M059J (cell line): ENCODE measurements around the gene VPS26C. TPM values are rescaled to one million over a fixed set of nuclear protein-coding genes. Genes with fewer than 3 reads are reported as not detected.
A peak's percentile ranks its signal among the peaks of the same experiment; 100 is the strongest.
"Not testable (repeated sequence)": the region's sequence is repeated elsewhere in the genome, so short reads cannot be mapped to it uniquely, and the experiment has no call there.

Source experiments
- DNase-seq: peaks from one replicate; pipeline ENCODE4 v3.0.0-alpha.2; 2012; ENCODE audit warnings: low read depth
- total RNA-seq: library from RNA; depleted of rRNA; stranded (reverse); fragments of >200 nt; shearing (Covaris generic); gene quantifications from 2 replicates; pipeline ENCODE4 v1.2.3, GENCODE V29; 2014; rRNA removed

VPS26C gene
- total RNA-seq: 83.7 and 130 TPM in 2 replicates

DNA sequence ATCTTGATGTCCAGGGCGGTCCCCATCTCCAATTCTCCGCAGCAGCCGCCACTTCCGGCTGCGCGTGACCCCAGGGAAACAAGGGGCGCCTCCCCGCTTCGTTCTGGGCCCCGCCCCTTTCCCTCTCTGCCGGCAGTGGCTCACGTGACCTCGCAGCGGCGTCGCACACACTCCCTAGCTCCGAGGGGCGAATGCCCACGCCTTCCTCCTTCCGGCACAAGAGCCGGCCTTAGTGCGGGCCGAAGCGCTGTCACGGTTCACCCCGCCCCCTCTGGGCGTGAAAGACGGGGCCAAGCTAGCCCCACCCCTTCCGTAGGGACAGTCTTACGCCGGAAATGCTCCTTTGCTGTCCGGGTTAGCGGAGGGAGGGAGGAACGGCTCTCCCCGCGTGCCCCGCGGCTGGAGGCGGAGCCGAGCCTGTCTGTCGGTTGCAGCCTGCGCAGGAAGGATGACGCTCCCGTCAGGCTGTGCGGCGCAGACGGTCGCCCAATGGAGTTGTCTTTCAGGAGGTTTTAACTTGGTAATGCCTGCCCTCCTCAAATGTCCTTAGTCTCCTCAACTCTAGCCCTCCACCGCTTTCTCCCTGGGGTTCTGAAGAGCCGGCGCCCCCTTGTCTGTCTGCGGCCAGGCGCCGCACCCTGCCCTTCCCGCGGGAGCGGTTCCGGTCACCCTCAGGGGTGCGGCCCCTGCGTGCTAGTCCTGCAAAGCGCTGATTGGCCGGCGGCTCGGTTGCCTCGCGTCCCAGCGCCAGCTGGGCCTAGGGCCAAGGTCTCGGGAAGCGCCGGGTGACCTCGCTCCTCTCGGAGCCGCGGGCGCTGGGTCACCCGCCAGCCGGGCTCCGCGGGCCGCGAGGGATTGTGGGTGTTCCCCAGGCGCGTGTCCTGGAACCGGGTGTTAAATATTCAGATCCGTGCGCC is at the start of gene VPS26C:
Gene VPS26C, minus strand, starts transcription at position 66 of the 917 bp plus-strand sequence. Its CDS starts 40 bp downstream, at position 26.
- DNase-seq: peak; percentile 100

DNA sequence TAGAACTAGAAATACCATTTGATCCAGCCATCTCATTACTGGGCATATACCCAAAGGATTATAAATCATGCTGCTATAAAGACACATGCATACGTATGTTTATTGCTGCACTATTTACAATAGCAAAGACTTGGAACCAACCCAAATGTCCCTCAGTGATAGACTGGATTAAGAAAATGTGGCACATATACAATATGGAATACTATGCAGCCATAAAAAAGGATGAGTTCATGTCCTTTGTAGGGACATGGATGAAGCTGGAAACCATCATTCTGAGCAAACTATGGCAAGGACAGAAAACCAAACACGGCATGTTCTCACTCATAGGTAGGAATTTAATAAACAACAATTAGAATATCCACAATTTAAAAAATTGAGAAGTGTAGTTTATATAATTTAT is 48.9 kb upstream of the VPS26C start:
- not testable (repeated sequence) for DNase-seq

DNA sequence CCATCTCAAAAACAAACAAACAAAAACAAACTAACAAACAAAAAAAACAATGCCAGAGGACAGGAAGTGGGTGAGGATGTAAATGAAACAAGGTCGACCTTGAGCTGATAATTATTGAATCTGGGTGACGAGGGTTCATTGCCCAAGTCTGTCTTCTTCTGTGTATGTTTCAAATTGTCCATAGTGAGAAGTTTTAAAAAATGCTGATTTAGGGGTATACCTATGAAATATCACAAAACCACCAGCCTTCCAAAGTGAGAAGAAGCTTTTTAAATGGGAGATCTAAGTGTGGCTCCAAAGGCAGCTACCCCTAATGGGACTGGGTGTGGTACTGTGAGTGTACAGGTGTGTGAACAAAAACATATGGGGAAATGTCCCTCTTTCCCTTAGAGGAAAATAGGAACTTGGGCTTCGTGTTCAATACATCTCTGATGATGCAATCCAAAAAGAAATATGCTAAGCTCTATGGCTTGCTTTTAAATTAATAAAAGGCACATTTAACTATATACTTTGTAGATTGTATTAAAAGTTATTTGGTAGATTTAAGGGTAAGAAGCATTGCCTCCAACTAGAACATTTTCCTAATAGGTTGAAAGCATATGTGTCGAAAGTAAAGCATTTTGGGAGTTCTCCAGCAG is 33.1 kb upstream of the VPS26C start:
- DNase-seq: no peak

DNA sequence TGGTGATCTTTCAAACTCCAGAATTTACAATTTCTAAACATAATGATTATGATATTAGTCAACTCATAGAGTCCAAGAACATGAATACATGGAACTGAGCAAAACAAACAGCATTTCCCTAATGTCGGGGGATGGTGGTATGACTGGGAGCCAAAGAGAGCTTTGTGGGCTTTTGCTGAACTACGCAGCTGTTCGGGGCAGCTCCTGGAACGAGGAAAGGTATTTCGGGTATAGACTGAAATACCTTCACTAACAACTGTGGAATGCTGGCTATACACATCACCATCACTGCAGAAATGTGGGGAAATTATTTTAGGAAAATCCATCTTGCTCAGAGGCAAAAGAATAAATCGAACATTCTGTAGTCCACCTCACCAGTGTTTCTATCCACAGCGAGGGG is 30.2 kb upstream of the VPS26C start:
- DNase-seq: no peak

DNA sequence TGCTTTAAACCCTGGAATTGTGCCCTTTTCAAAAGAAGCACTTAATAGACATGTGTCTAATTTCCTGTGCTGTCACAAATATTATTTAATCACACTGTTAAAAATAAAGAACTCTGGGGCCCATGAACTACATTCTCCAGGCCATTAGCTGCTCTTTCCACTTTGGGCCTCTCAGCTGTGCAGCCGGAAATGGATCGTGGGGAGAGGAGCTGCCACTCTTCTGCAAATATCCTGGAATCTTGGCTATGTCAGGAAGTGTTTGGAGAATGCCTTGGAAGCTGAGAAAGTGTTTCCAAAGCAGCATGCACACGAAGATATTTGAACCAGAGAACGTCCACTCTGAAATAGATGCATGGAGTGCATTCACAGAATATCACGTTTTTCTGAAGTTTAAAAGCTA is 27.5 kb upstream of the VPS26C start:
- DNase-seq: no peak

DNA sequence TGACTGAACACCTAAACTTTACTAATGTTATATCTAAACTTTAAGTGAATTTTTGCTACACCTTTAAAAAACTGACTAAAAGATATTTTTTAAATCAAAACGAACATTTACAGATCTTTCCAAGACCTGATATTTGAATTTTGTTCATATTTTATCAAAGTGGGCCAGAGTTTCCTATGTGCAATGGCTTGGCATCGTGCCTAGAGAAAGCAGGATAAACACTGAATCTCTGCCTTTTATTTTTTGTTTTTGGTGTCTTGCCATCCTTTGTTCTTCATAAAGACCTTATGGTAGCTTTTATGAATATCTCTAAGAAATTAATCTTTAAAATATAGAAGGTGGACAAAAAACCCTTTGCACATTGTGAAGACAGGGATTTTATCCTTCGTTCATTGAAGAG is 25.8 kb upstream of the VPS26C start:
- peak; percentile 9 for DNase-seq

DNA sequence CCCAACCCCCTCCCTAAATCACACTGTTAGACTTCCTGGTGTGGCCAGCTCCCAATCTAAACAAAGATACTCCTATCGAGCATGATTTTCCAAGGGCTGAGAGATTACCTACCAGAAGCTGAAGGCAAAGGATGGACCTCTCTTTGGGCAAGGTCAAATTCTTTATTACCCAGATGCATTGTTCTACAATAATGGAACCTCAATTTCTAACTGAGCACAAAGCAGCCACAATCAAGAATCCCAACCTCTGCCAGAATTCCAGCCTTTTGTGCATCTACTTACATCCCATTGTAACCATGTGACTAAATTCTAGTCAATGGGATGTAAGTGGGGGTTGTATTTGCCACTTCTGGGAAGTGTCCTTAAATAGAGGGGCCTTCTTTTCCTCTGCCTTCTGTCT is 24.9 kb upstream of the VPS26C start:
- no peak for DNase-seq

DNA sequence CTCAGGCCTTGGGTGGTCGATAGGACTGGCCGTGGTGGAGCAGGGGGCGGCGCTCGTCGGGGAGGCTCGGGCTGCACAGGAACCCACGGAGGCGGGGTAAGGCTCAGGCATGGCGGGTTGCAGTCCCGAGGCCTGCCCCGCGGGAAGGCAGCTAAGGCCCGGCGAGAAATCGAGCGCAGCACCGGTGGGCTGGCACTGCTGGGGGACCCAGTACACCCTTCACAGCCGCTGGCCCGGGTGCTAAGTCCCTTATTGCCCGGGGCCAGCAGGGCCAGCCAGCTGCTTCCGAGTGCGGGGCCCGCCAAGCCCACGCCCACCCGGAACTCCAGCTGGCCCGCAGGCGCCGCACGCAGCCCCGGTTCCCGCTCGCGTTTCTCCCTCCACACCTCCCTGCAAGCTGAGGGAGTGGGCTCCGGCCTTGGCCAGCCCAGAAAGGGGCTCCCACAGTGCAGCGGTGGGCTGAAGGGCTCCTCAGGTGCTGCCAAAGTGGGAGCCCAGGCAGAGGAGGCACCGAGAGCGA is 16.1 kb upstream of the VPS26C start:
- not testable (repeated sequence) for DNase-seq

DNA sequence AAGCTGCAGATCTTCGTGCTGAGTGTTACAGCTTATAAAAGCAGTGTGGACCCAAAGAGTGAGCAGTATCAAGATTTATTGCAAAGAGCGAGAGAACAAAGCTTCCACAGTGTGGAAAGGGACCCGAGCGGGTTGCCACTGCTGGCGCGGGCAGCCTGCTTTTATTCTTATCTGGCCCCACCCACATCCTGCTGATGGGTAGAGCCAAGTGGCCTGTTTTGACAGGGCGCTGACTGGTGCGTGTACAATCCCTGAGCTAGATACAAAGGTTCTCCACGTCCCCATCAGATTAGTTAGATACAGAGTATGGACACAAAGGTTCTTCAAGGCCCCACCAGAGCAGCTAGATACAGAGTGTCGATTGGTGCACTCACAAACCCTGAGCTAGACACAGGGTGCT is 15.5 kb upstream of the VPS26C start:
- not testable (repeated sequence) for DNase-seq

DNA sequence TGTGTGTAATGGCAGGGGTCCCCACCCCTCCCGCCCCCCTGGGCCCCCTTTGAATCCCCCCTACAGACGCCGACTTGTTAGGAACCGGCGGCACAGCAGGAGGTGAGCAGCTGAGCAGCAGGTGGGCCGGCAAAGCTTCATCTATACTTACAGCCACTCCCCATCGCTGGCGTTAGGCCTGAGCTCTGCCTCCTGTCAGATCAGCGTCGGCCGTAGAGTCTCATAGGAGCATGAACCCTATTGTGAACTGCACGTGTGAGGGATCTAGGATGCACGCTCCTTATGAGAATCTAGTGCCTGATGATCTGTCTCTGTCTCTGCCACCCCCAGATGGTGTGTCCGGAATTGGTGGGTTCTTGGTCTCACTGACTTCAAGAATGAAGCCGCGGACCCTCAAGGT is 14.9 kb upstream of the VPS26C start:
- DNase-seq: no peak

DNA sequence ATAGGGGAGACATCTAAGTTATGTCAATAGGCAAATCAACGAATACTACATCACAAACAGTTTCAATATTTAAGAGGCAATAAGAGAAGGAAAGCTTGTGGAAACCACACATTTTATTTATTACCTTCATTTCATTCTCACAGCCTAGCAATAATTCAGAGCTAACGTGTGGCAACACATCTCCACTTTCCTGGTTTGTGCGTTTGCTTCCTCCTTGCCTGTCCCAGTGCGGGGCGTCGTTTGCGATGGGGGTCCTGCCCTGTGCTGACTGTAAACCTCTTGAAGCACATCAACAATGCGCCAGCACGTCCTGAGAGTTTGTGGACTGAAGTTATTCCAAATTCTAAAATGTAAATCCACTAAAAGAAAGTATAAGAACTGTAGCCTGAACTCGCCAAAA is 14.4 kb upstream of the VPS26C start:
- no peak for DNase-seq

DNA sequence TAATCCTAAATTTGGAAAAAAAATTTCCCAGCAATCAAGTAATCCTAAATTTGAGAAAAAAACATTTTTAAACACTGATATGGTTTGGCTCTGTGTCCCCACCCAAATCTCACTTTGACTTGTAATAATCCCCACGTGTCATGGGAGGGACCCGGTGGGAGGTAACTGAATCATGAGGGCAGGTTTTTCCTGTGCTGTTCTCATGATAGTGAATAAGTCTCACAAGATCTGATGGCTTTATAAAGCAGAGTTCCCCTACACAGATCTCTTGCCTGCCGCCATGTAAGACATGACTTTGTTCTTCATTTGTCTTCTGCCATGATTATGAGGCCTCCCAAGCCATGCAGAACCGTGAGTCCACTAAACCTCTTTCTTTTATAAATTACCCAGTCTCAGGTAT is 12.1 kb upstream of the VPS26C start:
- not testable (repeated sequence) for DNase-seq

DNA sequence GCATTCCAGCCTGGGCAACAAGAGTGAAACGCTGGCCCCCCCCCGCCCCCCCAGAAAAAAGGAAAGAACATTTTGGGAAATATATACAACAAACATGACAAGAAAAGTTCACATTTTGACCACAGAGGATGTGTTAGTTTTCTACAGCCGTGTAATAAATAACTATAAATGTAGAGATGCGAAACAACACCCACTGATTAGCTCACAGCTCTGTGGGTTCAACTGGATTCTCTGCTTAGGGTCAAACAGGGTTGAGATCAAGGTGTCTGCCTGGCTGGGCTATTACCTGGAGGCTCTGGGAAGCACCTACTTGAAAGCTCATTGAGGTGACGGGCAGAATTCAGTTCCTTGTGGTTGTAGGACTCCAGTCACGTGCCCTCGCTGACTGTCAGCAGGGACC is 11.1 kb upstream of the VPS26C start:
- no peak for DNase-seq

DNA sequence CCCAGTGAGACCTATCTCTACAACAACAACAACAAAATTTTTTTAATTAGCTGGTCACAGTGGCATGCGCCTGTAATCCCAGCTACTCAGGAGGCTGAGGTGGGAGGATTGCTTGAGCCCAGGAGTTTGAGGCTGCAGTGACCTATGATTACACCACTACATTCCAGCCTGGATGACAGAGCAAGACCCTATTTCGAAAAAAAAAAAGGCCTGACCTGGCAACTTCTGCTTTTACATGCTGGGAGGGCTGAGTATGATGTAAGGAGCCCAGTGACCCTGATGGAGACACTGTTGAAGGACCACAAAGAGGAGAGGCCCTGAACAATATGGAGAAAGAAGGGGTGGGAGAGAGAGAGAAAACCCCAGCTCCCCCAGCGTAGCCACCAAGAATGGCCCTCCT is 9.2 kb upstream of the VPS26C start:
- no peak for DNase-seq

DNA sequence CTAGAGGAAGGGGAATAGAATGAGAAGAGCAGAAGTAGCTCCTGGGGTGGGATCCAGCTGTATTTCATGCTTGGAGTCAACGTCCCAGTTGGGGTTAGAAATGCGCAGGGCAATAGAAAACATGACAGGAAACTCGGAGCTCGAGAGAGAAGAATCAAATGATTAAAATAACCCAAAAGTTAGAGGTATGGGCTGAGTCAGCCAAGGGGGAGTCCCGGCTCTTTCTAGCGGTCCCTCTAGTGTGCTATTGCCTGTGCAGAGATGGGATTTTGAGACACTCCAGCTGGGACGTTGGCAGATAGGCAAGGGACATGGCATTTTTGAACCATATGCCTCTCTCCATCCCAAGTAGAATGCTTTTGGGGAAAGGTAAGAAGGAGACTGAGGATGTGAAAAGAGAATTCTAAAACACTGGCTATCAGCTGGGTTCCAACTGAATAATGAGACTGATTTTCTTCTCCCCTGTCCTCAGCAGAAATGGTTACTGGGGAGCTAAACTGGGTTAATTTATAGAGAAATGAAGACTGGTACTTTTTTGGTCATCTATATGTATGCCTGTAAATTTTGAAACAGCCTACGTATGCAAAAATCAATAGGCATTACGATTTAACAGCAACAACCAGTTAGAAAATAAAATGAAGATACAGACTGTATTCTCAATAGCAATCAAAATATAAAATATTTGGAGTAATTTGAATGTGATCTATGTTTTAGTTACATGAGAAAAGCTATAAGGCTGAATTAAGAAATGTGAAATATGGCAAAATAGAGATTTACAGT is 7.0 kb upstream of the VPS26C start:
- DNase-seq: peak; percentile 11

DNA sequence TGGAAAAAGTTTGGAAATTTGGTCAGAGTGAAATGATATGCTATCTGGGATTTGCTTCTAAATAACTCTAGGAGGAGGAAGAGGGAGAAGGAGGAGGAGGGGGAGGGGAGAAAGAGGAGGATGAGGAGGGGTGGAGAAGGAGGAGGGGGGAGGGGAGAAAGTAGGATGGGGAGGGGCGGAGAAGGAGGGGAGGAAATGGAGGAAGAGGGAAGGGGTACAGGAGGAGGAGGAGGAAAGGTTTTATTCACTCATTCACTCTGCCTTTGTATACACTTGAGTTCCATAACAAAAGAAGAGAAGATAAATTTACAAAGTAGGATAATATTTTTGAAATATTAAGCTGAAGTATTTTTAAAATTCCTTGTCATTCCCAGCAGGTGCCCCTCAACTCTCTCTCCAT is 6.3 kb upstream of the VPS26C start:
- no peak for DNase-seq

DNA sequence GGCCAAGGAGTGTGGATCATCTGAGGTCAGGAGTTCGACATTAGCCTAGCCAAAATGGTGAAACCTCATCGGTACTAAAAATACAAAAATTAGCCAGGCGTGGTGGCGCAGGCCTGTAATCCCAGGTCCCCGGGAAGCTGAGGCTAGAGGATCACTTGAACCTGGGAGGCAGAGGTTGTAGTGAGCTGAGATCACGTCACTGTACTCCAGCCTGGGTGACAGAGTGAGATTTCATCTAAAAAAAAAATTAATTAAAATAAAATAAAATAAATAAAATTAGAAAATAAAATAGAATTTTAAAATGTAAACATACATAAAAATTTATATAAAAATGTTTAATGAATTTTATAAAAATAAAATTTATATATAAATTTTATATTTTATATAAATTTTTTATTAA is 5.8 kb upstream of the VPS26C start:
- DNase-seq: no peak

DNA sequence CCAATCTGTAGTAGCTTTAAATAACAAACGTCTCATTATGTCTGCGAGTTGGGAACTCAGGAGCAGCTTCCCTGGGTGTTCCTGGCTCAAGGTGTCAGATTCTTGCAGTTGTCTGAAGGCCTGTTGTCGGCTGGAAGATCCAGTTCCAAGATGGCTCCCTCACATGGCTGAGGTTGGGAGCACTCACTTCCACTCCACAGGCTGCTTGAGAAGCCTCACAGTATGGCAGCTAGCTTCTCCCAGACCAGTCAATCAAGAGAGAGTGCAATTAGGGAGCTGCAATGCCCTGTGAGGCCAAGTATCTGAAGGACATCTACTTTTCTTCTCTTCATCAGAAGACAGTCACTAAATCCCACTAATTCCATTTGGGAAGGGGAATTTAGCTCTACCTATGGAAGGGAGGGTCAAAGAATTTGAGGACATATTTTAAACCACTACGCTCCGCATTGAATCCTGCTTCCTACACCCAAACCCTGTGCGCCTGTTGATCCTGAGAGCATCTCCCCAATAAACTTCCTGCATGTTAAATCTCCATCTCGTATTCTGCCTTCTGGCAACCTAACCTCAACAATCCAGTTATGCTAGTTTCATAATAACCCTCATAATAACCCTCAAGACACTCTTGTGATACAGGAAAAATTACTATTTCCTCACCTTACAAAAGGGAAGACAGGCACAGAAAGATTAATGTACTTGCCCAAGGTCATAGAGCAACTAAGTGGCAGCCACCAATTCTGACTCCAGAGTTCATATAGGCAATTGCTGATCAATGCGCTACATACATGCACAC is 3.6 kb upstream of the VPS26C start:
- no peak for DNase-seq

DNA sequence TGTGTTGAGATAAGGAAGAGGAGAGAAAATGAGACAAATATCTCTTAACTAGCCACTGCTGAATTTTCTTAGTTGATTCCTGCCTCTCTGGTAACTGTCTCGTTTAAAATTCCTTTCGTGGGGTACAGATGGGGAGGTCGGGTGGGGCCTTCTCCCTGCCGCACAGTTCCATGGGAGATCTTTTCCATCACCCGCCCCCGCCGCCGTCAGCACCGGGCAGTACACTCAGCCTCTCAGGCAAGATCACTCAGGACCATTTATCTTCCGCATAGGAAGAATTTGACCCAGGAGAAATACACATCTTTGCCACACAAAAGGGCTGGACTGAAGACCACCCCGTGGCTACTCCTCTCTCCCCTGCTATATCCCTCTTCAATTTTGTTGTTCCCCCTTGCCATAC is 2.3 kb upstream of the VPS26C start:
- no peak for DNase-seq

DNA sequence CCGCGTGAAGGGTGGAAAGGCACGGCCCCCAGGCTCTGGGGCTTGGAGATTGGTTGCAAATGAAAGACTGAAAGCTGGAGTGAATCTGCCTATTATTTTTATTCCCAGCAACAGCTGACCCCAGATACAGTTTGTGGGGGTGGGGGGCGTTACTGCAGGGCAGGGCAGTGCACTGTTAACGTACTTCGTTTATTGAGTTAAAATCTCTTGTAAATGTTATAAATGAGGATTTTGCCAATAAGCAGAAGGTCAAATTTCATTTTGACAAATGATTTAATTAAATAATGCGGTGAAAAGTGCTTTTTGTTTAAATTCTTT is 1.0 kb upstream of the VPS26C start:
- no peak for DNase-seq

DNA sequence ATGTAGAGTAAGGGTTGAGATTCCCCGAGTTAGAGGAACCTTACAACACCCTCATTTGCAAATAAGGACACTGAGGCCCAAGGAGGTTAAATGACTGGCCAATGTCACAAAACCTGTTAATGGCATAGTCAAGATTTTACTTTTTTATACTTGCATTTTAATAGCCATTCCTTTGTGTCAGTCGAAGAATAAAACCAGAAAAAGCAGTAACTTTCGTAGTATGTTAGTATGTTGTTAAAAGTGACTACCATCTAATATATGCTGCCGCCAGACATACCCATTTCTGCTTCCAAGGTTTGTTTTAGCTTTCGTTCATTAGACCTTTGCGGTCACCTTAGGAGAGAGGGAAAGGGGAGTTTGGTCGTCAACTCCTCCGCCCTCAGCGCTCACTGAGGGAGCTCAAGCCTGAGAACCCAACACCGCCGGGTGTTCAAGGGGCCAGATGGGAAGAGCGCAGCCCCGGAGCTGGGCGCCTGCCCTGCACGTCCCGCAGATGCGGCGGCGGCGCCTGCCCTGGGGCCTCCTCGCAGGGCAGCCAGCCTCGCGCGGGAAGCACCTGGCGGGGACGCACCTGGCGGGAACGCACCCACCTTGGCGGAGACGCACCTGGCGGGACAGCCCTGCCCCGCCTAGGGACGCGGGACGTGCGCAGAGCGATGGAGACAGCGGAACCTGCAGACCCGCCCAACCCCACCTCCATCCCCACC is 466 bp downstream of the VPS26C start:
- DNase-seq: peak; percentile 66
